ENCODE measurements around the gene MMP7.
"Not testable (repeated sequence)": the region's sequence is repeated elsewhere in the genome, so short reads cannot be mapped to it uniquely, and the experiment has no call there.

MMP7 gene

GRCh38 chr11:102534261-102534872 lies 3.8 kb upstream of the MMP7 start:
- DNase-seq: no peak

- DNase-seq: no peak
Observed at GRCh38 chr11:102528618-102529017, 1.9 kb downstream of the MMP7 start.

GRCh38 chr11:102527684-102528083 lies 2.9 kb downstream of the MMP7 start:
- no peak for DNase-seq

GRCh38 chr11:102527041-102527440 lies 3.5 kb downstream of the MMP7 start:
- no peak for DNase-seq

- DNase-seq: no peak
Observed at GRCh38 chr11:102523887-102524286, 6.7 kb downstream of the MMP7 start.

GRCh38 chr11:102523189-102523570 lies 7.4 kb downstream of the MMP7 start:
- DNase-seq: no peak

- DNase-seq: no peak
Observed at GRCh38 chr11:102522312-102523188, 8.0 kb downstream of the MMP7 start.

- no peak for DNase-seq
Observed at GRCh38 chr11:102521121-102521520, 9.4 kb downstream of the MMP7 start.

GRCh38 chr11:102520514-102520913 lies 10.0 kb downstream of the MMP7 start:
- DNase-seq: no peak

- no peak for DNase-seq
Observed at GRCh38 chr11:102518296-102519094, 12.1 kb downstream of the MMP7 start.

GRCh38 chr11:102517670-102518069 lies 12.9 kb downstream of the MMP7 start:
- DNase-seq: no peak

GRCh38 chr11:102516179-102516578 lies 14.4 kb downstream of the MMP7 start:
- DNase-seq: no peak

- no peak for DNase-seq
Observed at GRCh38 chr11:102513869-102514268, 16.7 kb downstream of the MMP7 start.

GRCh38 chr11:102510439-102511135 lies 20.0 kb downstream of the MMP7 start:
- no peak for DNase-seq

GRCh38 chr11:102502831-102503230 lies 27.7 kb downstream of the MMP7 start:
- DNase-seq: not testable (repeated sequence)

- no peak for DNase-seq
Observed at GRCh38 chr11:102500829-102501228, 29.7 kb downstream of the MMP7 start.

- DNase-seq: no peak
Observed at GRCh38 chr11:102499931-102500330, 30.6 kb downstream of the MMP7 start.

- DNase-seq: no peak
Observed at GRCh38 chr11:102499151-102499550, 31.4 kb downstream of the MMP7 start.

- DNase-seq: no peak
Observed at GRCh38 chr11:102497061-102497460, 33.5 kb downstream of the MMP7 start.

GRCh38 chr11:102495161-102496042 lies 35.1 kb downstream of the MMP7 start:
- peak; percentile 47 for DNase-seq

GRCh38 chr11:102494216-102494615 lies 36.3 kb downstream of the MMP7 start:
- no peak for DNase-seq

GRCh38 chr11:102493524-102493923 lies 37.0 kb downstream of the MMP7 start:
- DNase-seq: no peak
